HEK293 (cell line): ENCODE data around the gene DSN1.

Experiments
- BCL11A ChIP-seq: fragments of 450-650 bp; formaldehyde crosslinking; IDR thresholded peaks from 2 replicates; pipeline ENCODE4 v1.5.1; 2016; ENCODE audit warnings: low read depth, missing biosample characterization, missing genetic modification characterization
- CTCF ChIP-seq: fragments of 450-650 bp; formaldehyde crosslinking; IDR thresholded peaks from 2 replicates; pipeline ENCODE4 v1.5.1; 2016; ENCODE audit warnings: missing biosample characterization, missing genetic modification characterization
- ZBTB8A ChIP-seq: fragments of 450-650 bp; formaldehyde crosslinking; IDR thresholded peaks from 2 replicates; pipeline ENCODE4 v1.5.1; 2016; ENCODE audit warnings: missing biosample characterization, missing genetic modification characterization
- ZNF138 ChIP-seq: fragments of 450-650 bp; formaldehyde crosslinking; IDR thresholded peaks from 2 replicates; pipeline ENCODE4 v1.5.1; 2016; ENCODE audit warnings: missing biosample characterization, missing genetic modification characterization, borderline replicate concordance
- ZNF549 ChIP-seq: fragments of 450-650 bp; IDR thresholded peaks from 2 replicates; pipeline ENCODE4 v1.5.1; 2018; ENCODE audit warnings: missing biosample characterization, missing genetic modification characterization, mild to moderate bottlenecking, inconsistent platforms, moderate library complexity
- ZNF585B ChIP-seq: fragments of 450-650 bp; formaldehyde crosslinking; IDR thresholded peaks from 2 replicates; pipeline ENCODE4 v1.5.1; 2016; ENCODE audit warnings: missing biosample characterization, missing genetic modification characterization
- ZNF707 ChIP-seq: fragments of 450-650 bp; formaldehyde crosslinking; IDR thresholded peaks from 2 replicates; pipeline ENCODE4 v1.5.1; 2016; ENCODE audit warnings: missing biosample characterization, missing genetic modification characterization
- ZNF792 ChIP-seq: fragments of 450-650 bp; formaldehyde crosslinking; IDR thresholded peaks from 2 replicates; pipeline ENCODE4 v1.5.1; 2016; ENCODE audit warnings: missing biosample characterization, missing genetic modification characterization

GRCh38 chr20:36720510-36720909 is 53.1 kb downstream of the DSN1 start:
- TF ChIP-seq ZNF707 (tag by site-specific recombination) = no peak
- TF ChIP-seq CTCF (tag by site-specific recombination) = no peak
- TF ChIP-seq ZNF549 (tag by site-specific recombination) = no peak
- no peak for TF ChIP-seq ZNF585B (tag by site-specific recombination)
- TF ChIP-seq BCL11A = no peak
- TF ChIP-seq ZNF138 (tag by site-specific recombination) = no peak
- TF ChIP-seq ZBTB8A (tag by site-specific recombination) = no peak
- no peak for TF ChIP-seq ZNF792 (tag by site-specific recombination)
